Measurements from ENCODE around the gene SLC6A19. TPM values are rescaled to one million over a fixed set of nuclear protein-coding genes. Genes with fewer than 3 reads are reported as not detected.
A peak's percentile ranks its signal among the peaks of the same experiment; 100 is the strongest.

SLC6A19 gene
- total and polyA plus RNA-seq, 9 of the 15 experiments (the other 6 are each of a cell fraction or from before 2014, with no cell fraction given): 0.03 to 1.6 (median 0.59) TPM

DNA sequence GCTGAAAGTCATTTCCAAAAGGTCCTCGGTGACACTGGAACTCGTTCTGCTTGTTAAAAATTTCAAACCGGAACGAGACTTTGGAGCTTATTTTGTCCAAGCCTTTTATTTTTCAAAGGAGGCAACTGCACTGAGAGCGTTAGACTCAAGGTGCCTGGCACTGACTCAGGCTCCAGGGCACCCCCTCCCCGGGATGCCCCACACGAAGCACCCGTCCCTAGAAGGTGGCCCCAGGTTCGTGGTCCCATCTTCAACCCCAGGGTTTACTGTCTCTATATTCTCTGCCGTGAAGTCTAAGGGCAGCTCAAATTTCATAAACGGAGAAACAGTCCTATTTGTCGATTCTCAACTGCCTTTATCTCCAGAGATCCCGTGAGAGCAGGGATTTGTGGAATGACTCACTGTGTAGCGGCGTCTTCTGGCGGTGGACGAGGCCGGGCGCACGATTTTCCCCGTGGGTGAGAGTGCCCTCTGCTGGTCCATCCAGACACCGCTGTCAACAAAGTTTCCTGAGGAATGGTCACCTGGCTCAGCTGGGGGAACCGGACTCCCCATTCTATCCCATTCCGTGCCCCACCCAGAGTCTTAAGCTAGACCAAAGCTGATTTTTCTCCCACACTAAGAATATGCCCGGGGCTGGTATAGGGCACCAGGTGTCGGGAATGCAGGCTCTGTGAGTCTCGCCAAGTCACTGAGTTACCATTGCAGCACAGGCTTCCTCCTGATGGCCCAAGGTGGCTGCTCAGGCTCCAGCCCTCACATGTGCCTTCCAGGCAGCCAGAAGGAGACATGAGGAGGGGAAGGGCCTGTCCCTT lies 27.1 kb upstream of the SLC6A19 start (continued):
- TF ChIP-seq SAFB (IDR thresholded peaks at IDR 0.05; ENCODE audit: borderline replicate concordance, low read depth, low read length): no peak
- TF ChIP-seq CHCHD3 (CRISPR knock-in tag; IDR thresholded peaks at IDR 0.05): no peak
- no peak for TF ChIP-seq PTTG1 (tag; IDR thresholded peaks at IDR 0.05; ENCODE audit: low read depth)
- TF ChIP-seq HIVEP1 (CRISPR knock-in tag; IDR thresholded peaks at IDR 0.05): no peak
- TF ChIP-seq PHF8 (IDR thresholded peaks at IDR 0.05; ENCODE audit: borderline replicate concordance, low read length): no peak; the same call in 1 of the 2 replicates
- TF ChIP-seq KLF6 (CRISPR knock-in tag; IDR thresholded peaks at IDR 0.05; ENCODE audit: borderline replicate concordance): no peak
- no peak for TF ChIP-seq ZNF24 (IDR thresholded peaks at IDR 0.05)
- TF ChIP-seq ZNF274 (IDR thresholded peaks at IDR 0.05; ENCODE audit: borderline replicate concordance, low read depth, low read length): no peak
- peak; percentile 73; the same call in 1 of the 2 replicates for TF ChIP-seq L3MBTL2 (IDR thresholded peaks at IDR 0.05)
- no peak for TF ChIP-seq TCFL5 (CRISPR knock-in tag; conservative IDR thresholded peaks at IDR 0.05)
- TF ChIP-seq, protein P1, sequence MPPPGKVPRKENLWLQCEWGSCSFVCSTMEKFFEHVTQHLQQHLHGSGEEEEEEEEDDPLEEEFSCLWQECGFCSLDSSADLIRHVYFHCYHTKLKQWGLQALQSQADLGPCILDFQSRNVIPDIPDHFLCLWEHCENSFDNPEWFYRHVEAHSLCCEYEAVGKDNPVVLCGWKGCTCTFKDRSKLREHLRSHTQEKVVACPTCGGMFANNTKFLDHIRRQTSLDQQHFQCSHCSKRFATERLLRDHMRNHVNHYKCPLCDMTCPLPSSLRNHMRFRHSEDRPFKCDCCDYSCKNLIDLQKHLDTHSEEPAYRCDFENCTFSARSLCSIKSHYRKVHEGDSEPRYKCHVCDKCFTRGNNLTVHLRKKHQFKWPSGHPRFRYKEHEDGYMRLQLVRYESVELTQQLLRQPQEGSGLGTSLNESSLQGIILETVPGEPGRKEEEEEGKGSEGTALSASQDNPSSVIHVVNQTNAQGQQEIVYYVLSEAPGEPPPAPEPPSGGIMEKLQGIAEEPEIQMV (tag; conservative IDR thresholded peaks at IDR 0.05; ENCODE audit: low read depth): no peak
- TF ChIP-seq ZKSCAN1 (IDR thresholded peaks at IDR 0.05; ENCODE audit: low read depth, low read length): no peak
- no peak for TF ChIP-seq U2AF1 (optimal IDR thresholded peaks at IDR 0.05; ENCODE audit: low read depth, low read length)
- TF ChIP-seq, protein P2, sequence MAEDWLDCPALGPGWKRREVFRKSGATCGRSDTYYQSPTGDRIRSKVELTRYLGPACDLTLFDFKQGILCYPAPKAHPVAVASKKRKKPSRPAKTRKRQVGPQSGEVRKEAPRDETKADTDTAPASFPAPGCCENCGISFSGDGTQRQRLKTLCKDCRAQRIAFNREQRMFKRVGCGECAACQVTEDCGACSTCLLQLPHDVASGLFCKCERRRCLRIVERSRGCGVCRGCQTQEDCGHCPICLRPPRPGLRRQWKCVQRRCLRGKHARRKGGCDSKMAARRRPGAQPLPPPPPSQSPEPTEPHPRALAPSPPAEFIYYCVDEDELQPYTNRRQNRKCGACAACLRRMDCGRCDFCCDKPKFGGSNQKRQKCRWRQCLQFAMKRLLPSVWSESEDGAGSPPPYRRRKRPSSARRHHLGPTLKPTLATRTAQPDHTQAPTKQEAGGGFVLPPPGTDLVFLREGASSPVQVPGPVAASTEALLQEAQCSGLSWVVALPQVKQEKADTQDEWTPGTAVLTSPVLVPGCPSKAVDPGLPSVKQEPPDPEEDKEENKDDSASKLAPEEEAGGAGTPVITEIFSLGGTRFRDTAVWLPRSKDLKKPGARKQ (CRISPR knock-in tag; IDR thresholded peaks at IDR 0.05): no peak
- TF ChIP-seq, protein P3, sequence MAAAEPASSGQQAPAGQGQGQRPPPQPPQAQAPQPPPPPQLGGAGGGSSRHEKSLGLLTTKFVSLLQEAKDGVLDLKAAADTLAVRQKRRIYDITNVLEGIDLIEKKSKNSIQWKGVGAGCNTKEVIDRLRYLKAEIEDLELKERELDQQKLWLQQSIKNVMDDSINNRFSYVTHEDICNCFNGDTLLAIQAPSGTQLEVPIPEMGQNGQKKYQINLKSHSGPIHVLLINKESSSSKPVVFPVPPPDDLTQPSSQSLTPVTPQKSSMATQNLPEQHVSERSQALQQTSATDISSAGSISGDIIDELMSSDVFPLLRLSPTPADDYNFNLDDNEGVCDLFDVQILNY (CRISPR knock-in tag; IDR thresholded peaks at IDR 0.05): no peak
- no peak for TF ChIP-seq POLR2A (conservative IDR thresholded peaks at IDR 0.05)
- no peak for TF ChIP-seq ZNF584 (CRISPR knock-in tag; IDR thresholded peaks at IDR 0.05; ENCODE audit: low read depth)
- TF ChIP-seq, protein P4, sequence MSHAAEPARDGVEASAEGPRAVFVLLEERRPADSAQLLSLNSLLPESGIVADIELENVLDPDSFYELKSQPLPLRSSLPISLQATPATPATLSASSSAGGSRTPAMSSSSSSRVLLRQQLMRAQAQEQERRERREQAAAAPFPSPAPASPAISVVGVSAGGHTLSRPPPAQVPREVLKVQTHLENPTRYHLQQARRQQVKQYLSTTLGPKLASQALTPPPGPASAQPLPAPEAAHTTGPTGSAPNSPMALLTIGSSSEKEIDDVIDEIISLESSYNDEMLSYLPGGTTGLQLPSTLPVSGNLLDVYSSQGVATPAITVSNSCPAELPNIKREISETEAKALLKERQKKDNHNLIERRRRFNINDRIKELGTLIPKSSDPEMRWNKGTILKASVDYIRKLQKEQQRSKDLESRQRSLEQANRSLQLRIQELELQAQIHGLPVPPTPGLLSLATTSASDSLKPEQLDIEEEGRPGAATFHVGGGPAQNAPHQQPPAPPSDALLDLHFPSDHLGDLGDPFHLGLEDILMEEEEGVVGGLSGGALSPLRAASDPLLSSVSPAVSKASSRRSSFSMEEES (CRISPR knock-in tag; IDR thresholded peaks at IDR 0.05): no peak
- TF ChIP-seq ZNF780A (CRISPR knock-in tag; IDR thresholded peaks at IDR 0.05): no peak
- no peak for TF ChIP-seq TEAD1 (CRISPR knock-in tag; IDR thresholded peaks at IDR 0.05)
- no peak for TF ChIP-seq KAT2B (IDR thresholded peaks at IDR 0.05; ENCODE audit: low read depth, low read length)
- TF ChIP-seq ZNF696 (CRISPR knock-in tag; conservative IDR thresholded peaks at IDR 0.05): no peak
- peak; percentile 98 for TF ChIP-seq BHLHE40 (IDR thresholded peaks at IDR 0.05; ENCODE audit: low read length)

Data from K562 (cell line).